Stimulated activated CD4-positive, alpha-beta T cell treated with anti-CD3 and anti-CD28 coated beads, Interleukin-4, amount 100 ng/mL, for 1 hour (primary cell): ENCODE measurements around the gene PRKN.
"Not testable (repeated sequence)": the region's sequence is repeated elsewhere in the genome, so short reads cannot be mapped to it uniquely, and the experiment has no call there.

Experiments
- DNase-seq: peaks from one replicate; pipeline ENCODE4 v3.0.0-alpha.2; 2020

PRKN gene

DNA sequence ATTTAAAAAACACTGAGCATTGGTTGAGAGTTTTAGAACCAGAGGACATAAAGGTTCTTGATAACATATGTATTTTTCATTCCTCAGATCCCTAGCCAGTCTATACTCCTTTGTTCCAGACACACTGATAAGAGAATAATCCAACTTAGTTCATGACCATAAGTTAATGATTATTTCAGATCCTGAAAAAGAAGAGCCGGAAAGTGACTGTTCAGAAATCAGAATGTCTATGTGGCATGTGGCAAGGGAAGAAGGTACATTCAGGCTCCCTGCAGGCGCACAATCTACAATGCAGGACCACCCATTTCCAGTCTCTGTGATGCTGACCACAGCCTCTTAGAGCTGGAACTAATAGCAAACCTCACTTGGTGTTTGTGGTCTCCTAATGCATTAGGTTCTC, 787.0 kb downstream of the PRKN start:
- no peak for DNase-seq

DNA sequence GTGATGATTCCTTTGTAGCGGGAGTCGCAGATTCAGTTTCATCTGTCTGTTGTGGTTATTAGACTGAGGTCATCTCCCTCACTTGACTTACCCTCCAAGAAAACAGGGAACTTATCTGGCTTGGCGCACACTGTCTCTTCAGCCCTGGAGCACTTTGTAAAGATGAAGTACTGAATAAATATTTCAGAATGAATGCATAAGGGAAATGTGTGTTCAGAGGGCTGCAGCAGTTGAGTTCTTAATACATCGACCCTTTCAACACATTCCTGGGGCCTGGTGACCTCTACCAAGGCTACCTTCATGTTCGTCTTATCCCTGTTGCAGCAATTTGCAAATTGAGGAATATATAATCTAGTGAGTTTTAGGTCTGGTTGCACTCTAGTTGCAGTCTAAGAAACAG, 801.2 kb downstream of the PRKN start:
- DNase-seq, result no peak

DNA sequence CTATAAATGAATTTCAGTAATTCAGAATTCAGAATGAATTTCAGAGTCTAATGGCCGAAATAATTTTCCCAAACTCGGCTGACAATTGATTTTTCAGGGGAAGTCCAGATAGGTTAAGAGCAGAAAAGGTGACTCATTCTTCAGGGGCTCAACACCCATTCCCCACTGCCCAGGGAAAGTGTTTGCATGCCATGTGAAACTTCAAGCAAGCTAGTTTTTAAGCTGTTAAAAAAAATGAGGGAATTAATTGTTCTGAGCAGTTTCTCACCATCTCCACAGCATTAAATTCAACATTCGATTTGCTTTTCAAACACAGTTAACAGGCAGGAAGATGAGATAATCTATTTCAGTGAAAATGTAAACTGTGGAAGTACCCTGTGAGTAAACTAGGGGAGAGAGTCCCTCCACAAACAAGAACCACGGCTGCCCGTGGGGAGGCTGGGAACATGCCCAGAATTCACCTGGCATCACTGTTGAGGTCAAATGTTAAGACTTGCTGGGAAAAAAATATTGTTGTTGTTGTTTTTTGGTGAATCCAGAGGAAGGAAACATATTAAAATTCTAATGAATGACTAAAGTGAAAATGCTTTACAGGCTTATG, 803.0 kb downstream of the PRKN start:
- DNase-seq, result no peak

DNA sequence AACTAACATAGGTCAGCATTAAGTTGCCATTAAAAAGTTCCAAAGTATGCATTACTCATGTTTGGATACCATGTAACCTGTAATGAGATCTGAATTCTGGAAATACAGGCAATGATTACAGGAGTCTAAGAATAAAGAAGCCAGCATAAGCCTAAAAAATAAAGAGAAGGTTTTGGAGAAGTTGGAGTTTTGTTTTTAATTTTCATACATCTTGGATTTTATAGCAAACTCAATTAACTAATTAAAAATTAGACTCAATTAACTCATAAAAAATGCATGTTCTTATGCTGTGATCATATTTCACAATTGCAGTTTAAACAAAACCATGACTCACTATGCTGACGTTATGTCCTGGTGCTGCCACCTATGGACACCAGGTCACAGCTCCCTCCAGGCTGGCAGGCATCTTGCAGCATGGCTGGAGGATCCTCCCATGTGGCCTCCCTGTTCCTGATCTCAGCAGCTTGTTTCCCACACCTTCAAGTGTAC, 804.9 kb downstream of the PRKN start:
- DNase-seq, result no peak

DNA sequence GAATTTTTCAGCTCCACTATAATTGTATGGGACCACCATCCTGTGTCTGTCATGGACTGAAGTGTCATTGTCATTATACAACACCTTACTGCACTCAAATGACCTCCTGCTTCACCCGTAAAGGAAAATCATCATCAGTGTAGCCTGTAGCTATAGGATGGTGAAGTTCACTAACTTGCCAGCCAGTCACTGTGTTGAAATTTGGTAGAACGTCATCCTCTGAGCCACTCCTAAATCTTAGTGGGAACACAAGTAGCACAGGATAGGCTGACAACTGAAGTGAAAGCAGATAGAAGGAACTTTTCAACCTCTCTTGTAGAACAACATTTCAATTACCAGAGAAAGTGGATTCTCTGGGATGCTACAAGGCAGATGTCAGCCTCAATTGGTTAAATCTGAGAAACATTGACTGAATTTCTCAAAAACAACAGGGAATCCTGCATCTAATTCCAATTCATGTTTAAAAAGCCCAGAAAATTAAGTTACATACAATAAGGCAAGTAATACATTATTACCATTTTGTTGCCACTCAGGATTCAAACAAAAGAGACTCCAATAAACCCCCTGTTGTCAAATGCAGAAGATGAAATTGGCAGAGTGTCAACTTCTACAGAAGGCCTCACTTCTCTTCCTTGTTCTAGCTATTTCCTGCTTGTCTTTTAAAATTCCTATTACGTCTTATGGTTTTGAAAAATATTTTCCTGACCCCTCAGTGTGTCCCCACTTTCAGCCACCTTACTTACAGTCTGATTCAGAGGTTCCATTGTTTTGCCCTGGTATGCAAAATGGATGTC, 805.8 kb downstream of the PRKN start:
- no peak for DNase-seq

DNA sequence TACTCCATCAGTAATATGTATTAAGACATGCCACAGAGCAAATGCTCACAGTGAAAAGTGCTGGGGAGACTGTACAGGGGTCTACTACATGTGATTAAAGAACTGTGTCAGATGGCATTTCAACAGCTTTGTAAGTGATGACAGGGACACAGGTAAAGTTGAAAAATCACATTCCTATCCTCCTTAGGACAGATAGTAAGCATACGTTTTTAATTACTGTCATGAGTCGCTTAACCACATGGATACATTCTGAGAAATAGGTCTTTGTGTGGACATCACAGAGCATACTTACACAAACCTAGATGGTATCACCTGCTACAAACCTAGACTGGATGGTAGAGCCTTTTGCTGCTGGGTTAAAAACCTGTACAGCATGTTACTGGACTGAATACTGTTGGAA, 807.9 kb downstream of the PRKN start:
- DNase-seq, result no peak

DNA sequence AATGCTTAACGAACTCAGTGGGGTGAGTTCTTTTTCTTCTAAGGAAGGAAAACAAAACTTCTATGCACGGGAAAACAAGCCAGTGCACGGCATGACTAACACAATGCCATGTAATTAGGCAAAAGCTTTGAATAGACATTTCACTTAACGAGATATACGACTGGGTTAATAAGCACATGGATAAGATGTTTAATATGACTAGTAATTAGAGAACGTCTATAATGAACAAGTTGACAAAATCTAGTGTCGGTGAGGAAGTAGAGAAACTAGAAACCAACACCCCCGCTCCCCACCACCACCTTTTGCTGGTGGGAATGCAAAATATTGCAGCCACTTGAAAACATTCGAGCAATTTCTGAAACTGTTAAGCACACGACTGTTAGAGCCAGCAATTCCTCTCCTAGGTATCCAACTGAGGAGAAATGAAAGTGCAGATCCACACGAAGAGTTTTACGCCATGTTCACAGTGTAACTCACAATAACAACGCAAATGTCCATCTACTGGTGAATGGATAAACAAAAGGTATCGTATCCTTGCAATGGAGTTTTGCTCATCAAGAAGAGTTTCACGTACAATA, 808.8 kb downstream of the PRKN start:
- no peak for DNase-seq

DNA sequence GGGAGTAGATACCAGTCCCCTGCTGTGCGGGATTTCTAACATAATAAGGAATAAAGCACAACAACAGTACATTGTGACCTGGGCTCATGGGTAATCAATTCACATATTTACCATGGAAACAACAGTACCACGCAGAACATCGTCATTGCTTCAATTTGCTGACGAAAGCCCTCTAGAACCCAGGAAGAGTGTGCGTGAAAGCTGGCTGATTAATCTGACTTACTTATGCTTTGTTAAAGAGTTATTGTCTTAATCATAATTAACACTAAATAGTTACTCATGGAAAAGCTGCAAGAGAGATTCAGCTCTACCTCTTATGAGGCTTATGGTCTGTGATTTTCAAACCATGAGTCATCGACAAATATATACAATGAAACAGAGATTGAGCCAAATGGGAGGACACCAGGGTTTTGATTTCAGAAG, 809.4 kb downstream of the PRKN start:
- no peak for DNase-seq

DNA sequence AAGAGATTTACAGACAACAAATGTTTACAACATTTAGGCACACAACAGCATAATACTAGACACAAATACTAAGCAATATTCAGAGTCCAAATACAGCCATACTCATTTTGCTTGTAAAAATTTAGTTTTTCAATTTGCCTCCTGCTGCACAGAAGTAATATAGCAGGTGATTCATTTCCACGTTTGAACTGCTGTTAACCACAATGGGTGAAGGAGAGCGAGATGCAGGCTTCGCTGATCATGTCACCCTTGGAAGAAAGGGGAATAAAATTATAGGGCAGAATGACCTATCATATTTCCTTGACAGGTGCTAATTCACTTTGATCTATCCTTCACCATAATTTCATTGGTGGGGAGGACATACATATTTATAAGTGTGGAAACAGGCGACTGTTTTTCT, 809.9 kb downstream of the PRKN start:
- no peak for DNase-seq

DNA sequence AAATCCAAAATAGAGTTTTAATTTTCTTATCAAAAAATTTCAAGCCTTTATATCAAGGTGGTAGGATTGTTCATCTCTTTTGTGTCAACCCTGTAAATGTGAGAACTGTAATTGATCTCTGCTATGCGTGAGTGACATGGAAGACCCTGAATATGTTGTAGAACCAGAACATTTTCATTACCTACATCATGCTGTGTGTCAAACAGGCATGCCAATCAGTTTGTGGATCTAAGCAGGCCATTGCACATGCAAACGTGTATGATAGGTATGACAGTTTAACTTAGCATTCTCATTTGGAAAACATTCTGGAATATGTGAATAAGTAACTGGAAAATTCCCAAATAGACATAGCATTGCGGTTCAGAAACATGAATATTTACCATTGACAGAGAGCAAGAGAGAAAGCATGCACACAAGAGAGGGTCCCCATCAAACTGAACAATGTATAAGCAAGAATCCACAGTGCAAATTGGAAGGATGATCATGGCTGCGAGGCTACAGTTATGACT, 812.1 kb downstream of the PRKN start:
- DNase-seq, result no peak

DNA sequence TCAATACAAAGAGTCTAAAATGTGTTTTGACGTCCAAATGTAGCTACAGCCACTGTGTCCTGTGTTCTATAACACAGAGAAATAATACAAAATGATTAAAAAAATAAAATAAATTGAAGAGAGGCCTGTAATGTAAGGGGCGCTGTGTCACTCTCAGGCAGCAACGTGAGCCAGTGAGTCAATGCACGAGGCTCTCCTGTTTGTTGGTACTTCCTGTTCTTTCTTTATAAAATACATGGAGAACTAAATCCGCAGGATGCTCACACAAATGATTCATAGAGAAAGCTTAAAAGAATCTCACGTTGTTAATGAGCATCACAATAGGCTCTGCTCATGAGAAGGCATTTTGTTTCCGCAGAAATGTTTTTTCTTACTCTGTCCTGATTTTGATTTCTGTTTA, 818.7 kb downstream of the PRKN start:
- no peak for DNase-seq

DNA sequence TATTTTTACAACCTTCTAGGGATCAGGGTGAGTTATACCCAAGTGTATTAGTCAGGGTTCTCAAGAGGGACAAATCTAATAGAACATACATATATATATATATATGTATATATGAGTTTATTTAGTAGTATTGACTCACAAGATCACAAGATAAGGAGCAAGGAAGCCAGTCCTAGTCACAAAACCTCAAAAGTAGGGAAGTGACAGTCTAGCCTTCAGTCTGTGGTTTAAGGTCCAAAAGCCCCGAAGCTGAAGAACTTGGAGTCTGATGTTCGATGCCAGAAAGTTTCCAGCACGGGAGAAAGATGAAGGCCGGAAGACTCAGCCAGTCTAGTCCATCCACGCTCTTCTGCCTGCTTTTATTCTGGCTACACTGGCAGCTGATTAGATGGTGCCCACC, 821.0 kb downstream of the PRKN start:
- no peak for DNase-seq

DNA sequence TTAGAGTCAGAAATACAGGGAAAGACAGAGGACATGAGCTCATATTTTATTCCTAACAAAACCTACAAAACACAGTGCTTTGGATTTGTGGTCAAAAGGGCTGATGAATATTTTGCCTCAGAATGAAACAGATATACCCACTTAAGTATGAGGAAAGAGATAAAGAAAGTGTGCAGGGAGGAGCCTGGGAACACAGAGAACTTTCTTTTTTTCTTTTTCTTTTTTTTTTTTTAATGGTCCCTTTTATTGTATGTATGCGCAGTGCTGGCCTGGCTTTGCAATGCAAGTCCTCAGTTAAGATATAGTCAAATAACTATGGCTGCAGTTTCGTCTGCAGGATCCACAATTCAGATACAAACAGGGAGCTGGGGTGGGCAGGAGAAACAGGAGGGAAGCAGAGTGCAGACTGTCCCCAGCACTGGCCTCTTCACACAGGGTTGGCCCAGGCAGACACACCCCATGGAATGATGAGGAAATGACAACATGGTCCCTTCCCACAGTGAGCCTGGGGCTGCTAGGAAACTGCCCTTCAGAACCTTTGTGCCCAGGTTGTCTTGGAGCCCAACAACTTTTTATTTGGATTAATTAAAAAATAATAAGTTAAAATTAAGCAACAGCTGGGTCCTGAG, 823.9 kb downstream of the PRKN start:
- DNase-seq, result no peak

DNA sequence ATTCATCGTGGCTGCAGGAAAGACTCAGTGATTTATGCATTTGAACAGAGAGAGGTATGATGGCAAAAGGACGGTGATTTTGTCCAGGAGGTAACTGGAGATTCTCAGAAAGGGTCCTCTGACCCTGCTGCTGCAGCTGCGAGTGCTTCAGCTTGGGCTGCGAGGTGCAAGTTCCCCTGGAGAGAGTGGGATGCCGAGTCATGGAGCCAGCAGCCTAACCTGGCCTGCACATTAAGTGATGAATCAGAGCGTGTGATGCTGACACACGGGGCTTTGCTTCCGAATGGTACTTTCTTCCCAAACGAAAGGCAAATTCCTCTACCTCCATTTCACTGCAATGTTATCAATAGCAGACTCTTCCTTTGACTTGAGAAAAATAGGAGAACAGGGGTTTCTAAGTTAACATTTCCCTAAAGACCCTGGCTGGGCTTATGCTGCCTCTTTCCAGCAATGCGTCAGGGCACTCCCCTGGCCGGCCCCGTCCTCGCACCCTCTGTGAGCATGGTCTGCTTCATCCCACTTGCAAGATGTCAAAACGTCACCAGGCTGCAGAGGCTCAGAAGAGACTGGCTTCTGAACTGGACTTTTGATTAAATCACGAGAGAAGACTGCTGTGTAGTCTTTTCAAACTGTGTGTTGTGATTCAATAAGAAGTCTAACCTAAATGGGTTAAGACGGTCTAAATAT, 825.7 kb downstream of the PRKN start:
- no peak for DNase-seq

DNA sequence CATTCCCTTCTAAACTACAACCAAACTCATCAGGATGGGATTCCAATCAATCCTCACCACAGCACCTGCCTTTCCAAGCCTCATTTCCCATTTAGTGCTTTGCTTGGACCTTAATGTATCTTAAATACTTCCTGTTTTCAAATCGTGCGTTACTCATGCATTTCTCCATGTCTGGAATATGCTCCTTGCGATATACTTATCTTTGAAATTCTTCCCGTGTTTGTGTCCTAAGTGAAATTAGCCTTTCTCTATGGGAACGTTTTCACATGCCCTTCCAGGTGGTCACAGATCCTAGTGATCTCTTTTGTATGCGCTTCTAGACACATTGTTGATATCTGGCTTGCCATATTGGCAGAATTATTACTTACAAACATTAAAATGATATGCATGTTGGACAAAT, 833.1 kb downstream of the PRKN start:
- DNase-seq, result no peak

DNA sequence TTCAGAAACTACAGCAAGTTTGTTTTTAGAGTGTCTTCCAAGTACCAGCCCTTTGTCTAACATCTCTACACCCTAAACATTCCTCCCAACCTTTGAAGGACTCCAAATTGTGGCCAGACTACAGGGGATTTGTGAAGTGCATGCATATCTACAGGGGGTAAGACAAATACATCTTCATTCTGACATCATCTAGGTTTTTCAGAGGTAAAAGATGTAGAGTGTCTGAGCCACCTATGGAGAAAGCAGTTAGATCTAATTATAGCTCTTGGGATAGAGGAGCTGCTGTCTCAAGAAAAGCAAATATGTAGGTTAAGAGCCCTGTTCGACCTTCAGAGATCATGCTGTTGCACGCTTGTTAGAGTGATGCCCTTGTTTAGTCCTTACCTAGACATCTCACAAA, 836.0 kb downstream of the PRKN start:
- no peak for DNase-seq

DNA sequence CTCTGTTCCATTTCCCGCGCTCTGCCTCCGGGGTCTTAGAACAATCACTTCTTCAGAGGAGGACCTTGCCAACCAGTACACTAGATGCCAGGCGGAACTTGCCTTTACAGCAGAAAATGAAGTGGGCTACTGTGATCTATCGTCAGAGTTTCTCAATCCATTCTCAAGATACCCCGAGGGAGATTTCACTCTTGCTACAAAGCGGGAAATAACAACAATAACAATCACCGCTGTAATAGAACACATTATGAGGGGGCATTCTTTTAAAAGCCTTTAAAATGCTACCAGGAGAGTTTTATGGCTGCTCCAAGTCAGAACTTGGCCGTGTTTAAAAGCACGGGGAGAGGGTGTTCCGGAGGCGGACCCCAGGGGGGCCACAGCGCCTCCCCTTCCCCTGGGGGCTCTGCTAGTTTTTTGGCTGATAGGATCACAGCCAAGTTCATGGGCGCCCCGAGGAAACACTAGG, 836.7 kb downstream of the PRKN start:
- no peak for DNase-seq

DNA sequence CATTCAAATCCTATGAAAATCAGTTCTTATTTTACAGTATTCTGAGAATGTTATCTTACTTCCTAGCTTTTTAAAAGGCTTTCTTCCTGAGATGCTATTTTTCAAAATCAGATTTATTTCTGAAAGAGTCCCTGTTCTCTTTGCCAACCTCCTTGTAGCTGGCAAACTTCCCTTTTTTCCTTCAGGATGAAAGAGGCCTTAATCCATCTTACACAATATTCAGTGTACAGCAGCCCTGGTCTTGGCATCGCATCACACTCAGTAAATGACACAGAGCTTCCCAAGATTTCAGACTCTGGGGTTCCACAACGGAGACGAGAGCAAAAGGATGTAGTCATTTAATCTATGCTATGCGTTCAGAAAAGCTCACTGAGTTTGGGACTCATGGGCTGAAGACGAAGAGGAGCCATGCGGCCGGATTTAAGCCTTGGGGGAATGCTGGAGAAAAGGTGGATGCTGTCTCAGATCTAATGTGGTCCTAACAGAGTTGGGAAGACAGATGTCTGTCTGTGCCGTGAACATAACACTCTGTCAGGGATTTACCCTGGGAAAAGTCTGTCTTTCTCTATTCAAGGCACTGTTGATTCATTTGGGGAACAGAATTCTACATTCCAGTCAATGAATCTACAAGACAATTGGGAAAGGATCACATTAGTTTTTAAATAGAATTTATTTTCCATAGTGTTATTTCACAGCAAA, 837.3 kb downstream of the PRKN start:
- no peak for DNase-seq

DNA sequence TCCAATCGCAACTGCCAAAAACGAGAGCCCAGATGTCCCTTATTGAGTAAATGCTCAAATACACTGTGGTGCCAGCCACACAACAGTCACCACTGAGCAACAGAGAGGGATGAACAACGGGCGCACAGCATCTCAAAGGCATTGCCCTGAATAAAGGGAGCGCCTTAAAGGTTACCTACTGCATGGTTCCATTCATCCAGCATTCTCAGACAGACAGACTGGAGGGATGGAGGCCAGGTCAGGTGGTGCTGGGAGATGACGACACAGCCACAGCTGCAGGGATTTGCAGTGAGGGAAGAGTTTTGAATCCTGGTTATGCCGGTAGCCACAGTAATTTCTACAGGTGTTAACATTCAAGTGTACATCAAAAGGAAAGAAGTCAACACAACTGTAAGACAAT, 838.2 kb downstream of the PRKN start:
- DNase-seq, result no peak

DNA sequence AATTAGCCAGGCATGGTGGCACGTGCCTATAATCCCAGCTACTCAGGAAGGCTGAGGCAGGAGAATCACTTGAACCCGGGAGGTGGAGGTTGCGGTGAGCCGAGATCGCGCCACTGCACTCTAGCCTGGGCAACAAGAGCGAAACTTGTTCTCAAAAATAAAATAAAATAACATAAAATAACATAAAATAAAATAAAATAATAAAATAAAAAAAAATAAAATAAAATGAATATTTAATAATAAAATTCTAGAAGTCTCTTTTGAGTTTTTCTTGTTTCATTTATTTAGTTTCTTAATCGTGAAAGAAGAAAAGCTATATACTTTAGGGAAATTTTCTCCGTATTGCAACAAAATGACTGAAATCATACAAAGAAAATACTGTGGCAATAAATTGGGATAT, 841.0 kb downstream of the PRKN start:
- DNase-seq, result not testable (repeated sequence)

DNA sequence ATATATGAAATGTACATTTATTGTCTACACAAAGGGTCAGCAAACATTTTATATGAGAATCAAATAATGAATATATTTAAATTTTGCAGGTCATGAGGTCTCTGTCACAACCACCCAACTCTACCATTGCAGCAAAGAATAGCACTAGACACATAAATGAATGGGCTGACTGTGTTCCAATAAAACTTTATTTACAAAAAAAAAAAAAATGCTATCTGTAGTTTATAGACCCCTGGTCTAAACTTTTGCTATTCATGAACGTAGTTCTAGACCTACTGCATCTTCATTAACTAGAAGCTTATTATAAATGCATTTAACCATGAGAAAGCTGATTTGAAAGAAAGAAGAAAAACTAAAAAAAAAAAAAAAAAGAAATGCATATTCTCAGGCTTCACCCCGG, 842.8 kb downstream of the PRKN start:
- DNase-seq, result no peak

DNA sequence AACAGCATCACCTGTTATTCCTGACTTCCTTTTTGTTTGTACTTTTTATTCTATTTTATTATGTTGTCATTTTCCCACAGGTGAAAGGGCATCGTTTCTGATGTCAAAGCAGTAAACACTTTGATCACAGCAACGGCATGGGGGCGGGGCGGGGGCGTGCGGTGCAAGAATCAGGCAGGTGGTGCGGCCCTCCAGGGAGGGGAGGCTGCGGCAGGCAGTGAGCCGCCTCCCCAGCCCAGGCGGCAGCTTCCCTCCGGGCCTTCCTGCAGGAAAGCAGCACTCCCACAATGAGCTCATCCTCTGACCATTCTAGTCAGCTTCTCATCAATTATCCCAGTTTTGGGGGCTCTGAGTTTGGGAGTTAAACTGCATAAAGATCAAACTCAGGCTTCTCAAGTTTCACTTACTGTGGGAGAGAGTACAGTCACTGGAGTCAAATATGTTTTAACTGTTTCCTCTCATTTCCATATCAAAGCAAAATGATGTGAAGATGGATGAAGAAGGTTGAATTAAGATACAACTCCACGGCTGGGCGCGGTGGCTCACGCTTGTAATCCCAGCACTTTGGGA, 845.3 kb downstream of the PRKN start:
- no peak for DNase-seq
